GM12878 (cell line): ENCODE data around the gene TIPARP. TPM values are rescaled to one million over a fixed set of nuclear protein-coding genes. Genes with fewer than 3 reads are reported as not detected.

ENCODE experiments used
- ATAC-seq: fragments of 200-7000 bp; cut with Tn5 transposase; 3 replicates; pipeline ENCODE4 v1.9.1; 2020; ENCODE audit warnings: mild to moderate bottlenecking, moderate library complexity
- BruUV-seq: library from RNA; stranded (reverse); fragments of 400-500 nt; replicated peaks from 2 replicates; lab custom pipeline; 2021; lab: Mats Ljungman, UMichigan
- CTCF ChIA-PET: fragments of 300-600 bp; sonication (Branson Sonifier 250); formaldehyde crosslinking; extraction: SDS; loops from one replicate; lab custom pipeline; 2021; ENCODE audit warnings: inconsistent platforms; lab: Yijun Ruan, JAX
- POLR2A ChIA-PET: fragments of 350-600 bp; formaldehyde crosslinking; extraction: SDS; loops from one replicate; lab custom pipeline; 2021; ENCODE audit warnings: inconsistent platforms; lab: Charles Lee
- RAD21 ChIA-PET: fragments of 300-600 bp; sonication (Branson Sonifier 250); formaldehyde crosslinking; loops from one replicate; lab custom pipeline; 2023; ENCODE audit warnings: antibody characterized with exemption; ENCODE audit not compliant: unreplicated experiment; lab: Charles Lee
- SMC1A ChIA-PET: fragments of 300-600 bp; sonication (Branson Sonifier 250); formaldehyde crosslinking; loops from one replicate; lab custom pipeline; 2023; ENCODE audit not compliant: unreplicated experiment, uncharacterized antibody; lab: Charles Lee
- DNase-seq: peaks from one replicate; pipeline ENCODE4 v3.0.0-alpha.2; 2011; ENCODE audit warnings: low read depth, low spot score
- FAIRE-seq: peaks from 3 replicates; lab custom pipeline; 2011; peaks lifted over from hg19 to GRCh38; lab: Jason Lieb, UNC
- H2AFZ ChIP-seq: 2 replicates; pipeline ENCODE4 v1.6.0; 2011; ENCODE audit warnings: low read depth, low read length, control low read depth; ENCODE audit not compliant: control insufficient read depth
- H3K27ac ChIP-seq: 2 replicates; pipeline ENCODE4 v1.5.1; 2011; ENCODE audit warnings: control low read depth; ENCODE audit not compliant: control insufficient read depth, insufficient read depth
- H3K27me3 ChIP-seq, 2 experiments: replicated peaks in 1 of 2; 2 replicates each; pipeline versions ENCODE4 v1.6.0 to v1.6.1; 2011; ENCODE audit warnings: low read length in 1 of 2; ENCODE audit not compliant: control insufficient read depth in 2 of 2, insufficient read depth in 2 of 2
- H3K36me3 ChIP-seq, 2 experiments: 2 replicates each; pipeline ENCODE4 v1.5.1; 2011; ENCODE audit warnings: low read length in 1 of 2; ENCODE audit not compliant: control insufficient read depth in 2 of 2, insufficient read depth in 2 of 2
- H3K4me1 ChIP-seq: 2 replicates; pipeline ENCODE4 v1.6.1; 2011; ENCODE audit warnings: mild to moderate bottlenecking, low read length, moderate library complexity, mixed read lengths; ENCODE audit not compliant: control insufficient read depth, insufficient read depth
- H3K4me2 ChIP-seq: 2 replicates; pipeline ENCODE4 v1.6.0; 2011; ENCODE audit warnings: control low read depth; ENCODE audit not compliant: control insufficient read depth, insufficient read depth
- H3K4me3 ChIP-seq: fragments of 200-600 bp; sonication (generic); 2 replicates; pipeline ENCODE4 v1.5.1; 2016
- H3K79me2 ChIP-seq: 2 replicates; pipeline ENCODE4 v1.6.0; 2011; ENCODE audit warnings: low read length; ENCODE audit not compliant: control insufficient read depth, insufficient read depth
- H3K9ac ChIP-seq: 2 replicates; pipeline ENCODE4 v1.8.0; 2011; ENCODE audit warnings: low read length, control low read depth, mixed read lengths; ENCODE audit not compliant: control insufficient read depth, insufficient read depth
- H3K9me3 ChIP-seq: replicated peaks from 3 replicates; pipeline ENCODE4 v1.5.1; 2011; ENCODE audit warnings: mild to moderate bottlenecking, low read length; ENCODE audit not compliant: control insufficient read depth, insufficient read depth
- H4K20me1 ChIP-seq: 2 replicates; pipeline ENCODE4 v1.6.0; 2011; ENCODE audit not compliant: control insufficient read depth, insufficient read depth
- DPF2 ChIP-seq: fragments of 450-650 bp; IDR thresholded peaks from 2 replicates; pipeline ENCODE4 v1.6.1; 2017; ENCODE audit warnings: mild to moderate bottlenecking
- ETV6 ChIP-seq, 2 experiments: fragments of 450-650 bp in 1 of 2; IDR thresholded peaks in 1 of 2; conservative IDR thresholded peaks in 1 of 2; 2 replicates each; pipeline ENCODE4 v1.6.1; 2014; ENCODE audit warnings: antibody characterized with exemption in 1 of 2, borderline replicate concordance in 1 of 2, low read depth in 1 of 2, mild to moderate bottlenecking in 1 of 2, moderate library complexity in 1 of 2
- HDGF ChIP-seq: fragments of 450-650 bp; IDR thresholded peaks from 2 replicates; pipeline ENCODE4 v1.6.1; 2016; ENCODE audit warnings: antibody characterized with exemption
- KLF5 ChIP-seq: fragments of 450-650 bp; IDR thresholded peaks from 2 replicates; pipeline ENCODE4 v1.6.1; 2014; ENCODE audit warnings: mild to moderate bottlenecking; ENCODE audit not compliant: partially characterized antibody
- NR2C1 ChIP-seq: fragments of 450-650 bp; IDR thresholded peaks from 2 replicates; pipeline ENCODE4 v1.6.1; 2017; ENCODE audit warnings: antibody characterized with exemption, mild to moderate bottlenecking, moderate library complexity
- POLR2AphosphoS5 ChIP-seq: IDR thresholded peaks from 2 replicates; pipeline ENCODE4 v1.6.1; 2011; ENCODE audit warnings: mild to moderate bottlenecking, low read length, inconsistent platforms
- RAD51 ChIP-seq: fragments of 450-650 bp; IDR thresholded peaks from 2 replicates; pipeline ENCODE4 v1.6.1; 2016; ENCODE audit warnings: moderate library complexity, mild to moderate bottlenecking, inconsistent platforms
- RUNX3 ChIP-seq: IDR thresholded peaks from 2 replicates; pipeline ENCODE4 v1.6.1; 2012; ENCODE audit warnings: low read length, inconsistent platforms
- SMARCA5 ChIP-seq: fragments of 450-650 bp; IDR thresholded peaks from 2 replicates; pipeline ENCODE4 v1.6.1; 2017; ENCODE audit warnings: mild to moderate bottlenecking
- TCF3 ChIP-seq: IDR thresholded peaks from 2 replicates; pipeline ENCODE4 v1.6.1; 2012; ENCODE audit warnings: low read depth, mild to moderate bottlenecking, low read length, borderline replicate concordance; ENCODE audit not compliant: insufficient read depth
- ZNF217 ChIP-seq: fragments of 450-650 bp; IDR thresholded peaks from 2 replicates; pipeline ENCODE4 v1.6.1; 2017; ENCODE audit warnings: antibody characterized with exemption, mild to moderate bottlenecking
- in situ Hi-C: fragments of 300-500 bp; cut with MboI; formaldehyde crosslinking; loops from 9 replicates; pipeline ENCODE4 v1.14.3; 2018; ENCODE audit warnings: mixed read lengths
- intact Hi-C: fragments of 100-400 bp; cut with micrococcal nuclease; formaldehyde crosslinking; loops from one replicate; pipeline ENCODE4 v1.14.2; 2022; ENCODE audit not compliant: unreplicated experiment
- polyA plus RNA-seq, 11 experiments: library from polyadenylated mRNA; depleted of rRNA in 4 of 11; unstranded in 6 of 11; stranded (reverse) in 5 of 11; fragments of >200 nt; fragmentation: Nextera tagmentation in 4 of 11; fragmentation: Illumina TruSeq in 1 of 11; extraction: Ambion mirVana in 4 of 11; extraction: Trizol in 1 of 11; gene quantifications; 1 replicate in 1 of 11; 2 replicates in 10 of 11; pipeline versions ENCODE4 v1.2.1 to v1.2.3, GENCODE V29; 2011 to 2016; ENCODE audit warnings: inconsistent platforms in 2 of 11, missing spikeins in 2 of 11, low read depth in 1 of 11
- total RNA-seq, 4 experiments: library from RNA; depleted of rRNA in 3 of 4; stranded (reverse); fragments of >200 nt in 3 of 4; fragmentation: Illumina TruSeq in 1 of 4; extraction: Trizol in 1 of 4; gene quantifications; 2 replicates each; pipeline versions ENCODE4 v1.2.1 to v1.2.3, GENCODE V29; 2013 to 2021
- TF ChIP-seq, protein P1 (sequence below), 3 experiments: IDR thresholded peaks in 2 of 3; conservative IDR thresholded peaks in 1 of 3; 2 replicates each; pipeline ENCODE4 v1.5.1; 2011; ENCODE audit warnings: low read depth in 3 of 3, low read length in 3 of 3, mild to moderate bottlenecking in 3 of 3, control low read depth in 2 of 3, moderate library complexity in 2 of 3, inconsistent platforms in 1 of 3, mixed read lengths in 1 of 3; ENCODE audit not compliant: control insufficient read depth in 2 of 3, insufficient read depth in 1 of 3; ENCODE audit errors: extremely low read depth in 1 of 3
- TF ChIP-seq, protein P2 (sequence below): fragments of 450-650 bp; IDR thresholded peaks from 2 replicates; pipeline ENCODE4 v1.6.1; 2017; ENCODE audit warnings: low read depth, mild to moderate bottlenecking, moderate library complexity

Gene TIPARP
- total and polyA plus RNA-seq, 10 of the 15 experiments (the other 5 are each of a cell fraction or from before 2014, with no cell fraction given): 3.2 to 21.5 (median 12.0) TPM

DNA sequence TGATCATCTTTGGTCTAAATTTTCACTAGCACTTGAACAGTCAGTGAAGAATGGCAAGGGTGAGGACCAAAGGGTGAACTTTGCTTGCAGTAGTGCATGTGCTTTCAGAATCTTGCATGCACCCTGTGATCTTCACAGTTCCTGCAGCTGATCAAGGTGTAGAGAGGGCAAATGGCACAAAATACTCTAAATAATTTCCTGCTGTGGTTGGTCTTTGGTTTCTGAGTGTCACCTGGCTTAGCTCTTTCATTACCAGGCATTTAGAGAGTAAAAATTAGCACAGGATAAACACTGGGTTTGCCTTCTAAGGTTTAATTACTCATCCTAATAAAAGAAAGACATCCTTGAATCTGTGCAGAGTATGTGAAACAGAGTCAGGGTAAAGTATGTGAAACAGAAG is 11.4 kb downstream of the TIPARP start:
- in situ Hi-C loops (no loop called here), intact Hi-C loops (no loop called here)
- Histone ChIP-seq H3K27ac (peak overlapping the region; percentile 4; the same call in 1 of the 2 replicates), H3K36me3 (peaks cover 0 to 19% of the 10 kb centered on the region in 2 experiments; a peak in 2 of 4 replicates), H3K79me2 (peaks cover 100% of the 10 kb centered on the region), H3K4me2 (peak overlapping the region; percentile 32), H3K9ac (no peak overlapping the region), H4K20me1 (no peaks in the 10 kb centered on the region; the same call in 1 of the 2 replicates), H3K27me3 (no peaks in the 10 kb centered on the region), H3K4me3 (peak overlapping the region; percentile 26; the same call in 1 of the 2 replicates), H3K9me3 (no peaks in the 10 kb centered on the region), H2AFZ (no peak overlapping the region), H3K4me1 (peaks cover 50% of the 10 kb centered on the region)
- RAD21 ChIA-PET: interaction anchor here (0.9 to 2.8 kb wide), 13 partner anchors 7 to 452 kb away, joined by 3 to 17 read pairs (median 4); partner anchors contain the start of gene TIPARP
- no TSS peak for BruUV-seq
- POLR2A ChIA-PET: interaction anchor here (0.5 to 1.7 kb wide), 3 partner anchors 134 to 929 kb away, joined by 3 to 5 read pairs (median 5); no protein-coding TSS in a partner anchor
- ATAC-seq: peak; percentile 47
- CTCF ChIA-PET: interaction anchor here (0.7 to 1.8 kb wide), 7 partner anchors 8 to 516 kb away, joined by 3 to 10 read pairs (median 5); no protein-coding TSS in a partner anchor
- SMC1A ChIA-PET: interaction anchor here (0.9 to 6.2 kb wide), 19 partner anchors 8 to 488 kb away, joined by 3 to 72 read pairs (median 4); partner anchors contain the start of gene TIPARP
- FAIRE-seq: peak; percentile 77
- no peak for TF ChIP-seq SMARCA5
- TF ChIP-seq RUNX3: peak; percentile 48; the same call in 1 of the 2 replicates
- TF ChIP-seq ETV6 (conservative IDR thresholded peaks at IDR 0.05 in 1 of 2, IDR thresholded peaks at IDR 0.05 in 1 of 2; ENCODE audit: borderline replicate concordance in 1 of 2, low read depth in 1 of 2): 0 out of 4 replicates have a peak, but pooled peaks of 1 of the 2 experiments have one; percentile 15
- DNase-seq: no peak

DNA sequence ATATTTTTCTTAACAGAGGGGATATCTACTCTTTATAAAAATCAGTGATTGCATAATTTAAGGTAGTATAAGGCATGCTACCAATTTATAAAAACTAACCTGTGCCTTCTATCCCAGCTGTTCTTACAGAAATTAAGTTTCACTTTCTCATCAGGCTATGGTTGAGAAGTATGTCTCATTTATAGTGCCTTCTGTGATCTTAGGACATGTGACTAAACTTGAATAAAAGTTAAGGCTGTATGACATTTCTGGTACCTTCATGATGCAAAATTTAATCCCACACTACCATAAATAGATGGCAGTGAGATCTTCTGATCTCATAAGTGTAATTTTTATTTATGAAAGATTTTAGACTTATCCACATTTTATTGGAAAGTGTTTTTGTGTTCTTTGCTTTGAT is 12.6 kb downstream of the TIPARP start:
- ChIA-PET RAD21 (interaction anchor here (0.6 to 2.8 kb wide), 11 partner anchors 9 to 450 kb away, joined by 3 to 9 read pairs (median 3); partner anchors contain the start of gene TIPARP), SMC1A (interaction anchor here (0.8 to 6.2 kb wide), 10 partner anchors 9 to 450 kb away, joined by 3 to 72 read pairs (median 6); partner anchors contain the start of gene TIPARP), POLR2A (interaction anchor here (1.0 to 1.7 kb wide), 3 partner anchors 12 to 133 kb away, joined by 3 to 5 read pairs (median 5); no protein-coding TSS in a partner anchor), CTCF (interaction anchor here (0.7 to 1.9 kb wide), 5 partner anchors 9 to 450 kb away, joined by 3 to 8 read pairs (median 5); no protein-coding TSS in a partner anchor)
- no peak for FAIRE-seq
- intact Hi-C loops: no loop called here
- Histone ChIP-seq H3K4me3 (peak overlapping the region; percentile 13; the same call in 1 of the 2 replicates), H3K36me3 (peaks cover 0 to 19% of the 10 kb centered on the region in 2 experiments; a peak in 2 of 4 replicates), H2AFZ (no peak overlapping the region), H3K27me3 (no peaks in the 10 kb centered on the region), H3K9me3 (no peaks in the 10 kb centered on the region), H3K79me2 (peaks cover 100% of the 10 kb centered on the region), H3K4me2 (peak overlapping the region; percentile 59), H3K4me1 (peaks cover 47% of the 10 kb centered on the region), H4K20me1 (no peaks in the 10 kb centered on the region; the same call in 1 of the 2 replicates), H3K27ac (peak overlapping the region; percentile 19), H3K9ac (no peak overlapping the region)
- in situ Hi-C loops: no loop called here
- peak; percentile 45 for ATAC-seq
- no peak for DNase-seq
- BruUV-seq: no TSS peak
- TF ChIP-seq KLF5: no peak
- peak; percentile 50; the same call in 1 of the 2 replicates for TF ChIP-seq RAD51
- TF ChIP-seq TCF3: no peak
- TF ChIP-seq, protein P1, sequence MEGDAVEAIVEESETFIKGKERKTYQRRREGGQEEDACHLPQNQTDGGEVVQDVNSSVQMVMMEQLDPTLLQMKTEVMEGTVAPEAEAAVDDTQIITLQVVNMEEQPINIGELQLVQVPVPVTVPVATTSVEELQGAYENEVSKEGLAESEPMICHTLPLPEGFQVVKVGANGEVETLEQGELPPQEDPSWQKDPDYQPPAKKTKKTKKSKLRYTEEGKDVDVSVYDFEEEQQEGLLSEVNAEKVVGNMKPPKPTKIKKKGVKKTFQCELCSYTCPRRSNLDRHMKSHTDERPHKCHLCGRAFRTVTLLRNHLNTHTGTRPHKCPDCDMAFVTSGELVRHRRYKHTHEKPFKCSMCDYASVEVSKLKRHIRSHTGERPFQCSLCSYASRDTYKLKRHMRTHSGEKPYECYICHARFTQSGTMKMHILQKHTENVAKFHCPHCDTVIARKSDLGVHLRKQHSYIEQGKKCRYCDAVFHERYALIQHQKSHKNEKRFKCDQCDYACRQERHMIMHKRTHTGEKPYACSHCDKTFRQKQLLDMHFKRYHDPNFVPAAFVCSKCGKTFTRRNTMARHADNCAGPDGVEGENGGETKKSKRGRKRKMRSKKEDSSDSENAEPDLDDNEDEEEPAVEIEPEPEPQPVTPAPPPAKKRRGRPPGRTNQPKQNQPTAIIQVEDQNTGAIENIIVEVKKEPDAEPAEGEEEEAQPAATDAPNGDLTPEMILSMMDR (IDR thresholded peaks at IDR 0.05 in 2 of 3, conservative IDR thresholded peaks at IDR 0.05 in 1 of 3; ENCODE audit: control insufficient read depth in 2 of 3, extremely low read depth in 1 of 3, insufficient read depth in 1 of 3, low read depth in 3 of 3, low read length in 3 of 3): no peak
- no peak for TF ChIP-seq ZNF217
- no peak for TF ChIP-seq HDGF
- no peak for TF ChIP-seq DPF2
- TF ChIP-seq, protein P2, sequence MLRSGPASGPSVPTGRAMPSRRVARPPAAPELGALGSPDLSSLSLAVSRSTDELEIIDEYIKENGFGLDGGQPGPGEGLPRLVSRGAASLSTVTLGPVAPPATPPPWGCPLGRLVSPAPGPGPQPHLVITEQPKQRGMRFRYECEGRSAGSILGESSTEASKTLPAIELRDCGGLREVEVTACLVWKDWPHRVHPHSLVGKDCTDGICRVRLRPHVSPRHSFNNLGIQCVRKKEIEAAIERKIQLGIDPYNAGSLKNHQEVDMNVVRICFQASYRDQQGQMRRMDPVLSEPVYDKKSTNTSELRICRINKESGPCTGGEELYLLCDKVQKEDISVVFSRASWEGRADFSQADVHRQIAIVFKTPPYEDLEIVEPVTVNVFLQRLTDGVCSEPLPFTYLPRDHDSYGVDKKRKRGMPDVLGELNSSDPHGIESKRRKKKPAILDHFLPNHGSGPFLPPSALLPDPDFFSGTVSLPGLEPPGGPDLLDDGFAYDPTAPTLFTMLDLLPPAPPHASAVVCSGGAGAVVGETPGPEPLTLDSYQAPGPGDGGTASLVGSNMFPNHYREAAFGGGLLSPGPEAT: no peak
- TF ChIP-seq POLR2AphosphoS5: no peak
- no peak for TF ChIP-seq NR2C1
